ENCODE measurements around the gene PDE8B.
A peak's percentile ranks its signal among the peaks of the same experiment; 100 is the strongest.

Gene PDE8B

GRCh38 chr5:77210091-77210963 lies at the start of gene PDE8B:
Gene PDE8B, plus strand, starts transcription at chr5:77210680. Its CDS starts 246 bp downstream, at chr5:77210926.
- DNase-seq (ENCODE audit: low read depth in 1 of 2, low spot score in 1 of 2): peak in 1 of 2 experiments; percentile 44
- in situ Hi-C loops (cut with HindIII; ENCODE audit: low pct_unique_long_range_greater_than_20kb, low sequenced_read_pairs): no loop called here
- no peak for TF ChIP-seq JUND (IDR thresholded peaks at IDR 0.05; ENCODE audit: low read depth)

GRCh38 chr5:77163453-77163852 lies 47.0 kb upstream of the PDE8B start:
- in situ Hi-C loops (cut with HindIII; ENCODE audit: low pct_unique_long_range_greater_than_20kb, low sequenced_read_pairs): no loop called here
- TF ChIP-seq JUND (IDR thresholded peaks at IDR 0.05; ENCODE audit: low read depth): no peak
- no peak for DNase-seq (ENCODE audit: low read depth in 1 of 2, low spot score in 1 of 2)

- in situ Hi-C loops (cut with HindIII; ENCODE audit: low pct_unique_long_range_greater_than_20kb, low sequenced_read_pairs): no loop called here
- TF ChIP-seq JUND (IDR thresholded peaks at IDR 0.05; ENCODE audit: low read depth): no peak
- peak in 1 of 2 experiments; percentile 62 for DNase-seq (ENCODE audit: low read depth in 1 of 2, low spot score in 1 of 2)
Observed at GRCh38 chr5:77167063-77167462, 43.4 kb upstream of the PDE8B start.

- peak in 1 of 2 experiments; percentile 55 for DNase-seq (ENCODE audit: low read depth in 1 of 2, low spot score in 1 of 2)
- TF ChIP-seq JUND (IDR thresholded peaks at IDR 0.05; ENCODE audit: low read depth): no peak
- in situ Hi-C loops (cut with HindIII; ENCODE audit: low pct_unique_long_range_greater_than_20kb, low sequenced_read_pairs): no loop called here
Observed at GRCh38 chr5:77167695-77168121, 42.8 kb upstream of the PDE8B start.

GRCh38 chr5:77168161-77168878 lies 42.2 kb upstream of the PDE8B start:
- peak in 1 of 2 experiments; percentile 76 for DNase-seq (ENCODE audit: low read depth in 1 of 2, low spot score in 1 of 2)
- in situ Hi-C loops (cut with HindIII; ENCODE audit: low pct_unique_long_range_greater_than_20kb, low sequenced_read_pairs): no loop called here
- TF ChIP-seq JUND (IDR thresholded peaks at IDR 0.05; ENCODE audit: low read depth): no peak

- peak in 1 of 2 experiments; percentile 95 for DNase-seq (ENCODE audit: low read depth in 1 of 2, low spot score in 1 of 2)
- in situ Hi-C loops (cut with HindIII; ENCODE audit: low pct_unique_long_range_greater_than_20kb, low sequenced_read_pairs): no loop called here
- TF ChIP-seq JUND (IDR thresholded peaks at IDR 0.05; ENCODE audit: low read depth): no peak
Observed at GRCh38 chr5:77168879-77169244, 41.6 kb upstream of the PDE8B start.

GRCh38 chr5:77170196-77170890 lies 40.1 kb upstream of the PDE8B start:
- in situ Hi-C loops (cut with HindIII; ENCODE audit: low pct_unique_long_range_greater_than_20kb, low sequenced_read_pairs): no loop called here
- no peak for TF ChIP-seq JUND (IDR thresholded peaks at IDR 0.05; ENCODE audit: low read depth)
- DNase-seq (ENCODE audit: low read depth in 1 of 2, low spot score in 1 of 2): no peak

GRCh38 chr5:77171141-77171910 lies 39.2 kb upstream of the PDE8B start:
- TF ChIP-seq JUND (IDR thresholded peaks at IDR 0.05; ENCODE audit: low read depth): no peak
- DNase-seq (ENCODE audit: low read depth in 1 of 2, low spot score in 1 of 2): peak in 1 of 2 experiments; percentile 65
- in situ Hi-C loops (cut with HindIII; ENCODE audit: low pct_unique_long_range_greater_than_20kb, low sequenced_read_pairs): no loop called here

- peak; percentile 48 to 83 for DNase-seq (ENCODE audit: low read depth in 1 of 2, low spot score in 1 of 2)
- 0 out of 2 replicates have a peak, but pooled peaks have one; percentile 7 for TF ChIP-seq JUND (IDR thresholded peaks at IDR 0.05; ENCODE audit: low read depth)
- in situ Hi-C loops (cut with HindIII; ENCODE audit: low pct_unique_long_range_greater_than_20kb, low sequenced_read_pairs): no loop called here
Observed at GRCh38 chr5:77172713-77173328, 37.7 kb upstream of the PDE8B start.

- no peak for DNase-seq (ENCODE audit: low read depth in 1 of 2, low spot score in 1 of 2)
- no peak for TF ChIP-seq JUND (IDR thresholded peaks at IDR 0.05; ENCODE audit: low read depth)
- in situ Hi-C loops (cut with HindIII; ENCODE audit: low pct_unique_long_range_greater_than_20kb, low sequenced_read_pairs): no loop called here
Observed at GRCh38 chr5:77174526-77174925, 36.0 kb upstream of the PDE8B start.

- in situ Hi-C loops (cut with HindIII; ENCODE audit: low pct_unique_long_range_greater_than_20kb, low sequenced_read_pairs): no loop called here
- TF ChIP-seq JUND (IDR thresholded peaks at IDR 0.05; ENCODE audit: low read depth): no peak
- DNase-seq (ENCODE audit: low read depth in 1 of 2, low spot score in 1 of 2): no peak
Observed at GRCh38 chr5:77175231-77175630, 35.2 kb upstream of the PDE8B start.

Data from T47D (cell line).